ENCODE results near the gene VRK1.

DNA sequence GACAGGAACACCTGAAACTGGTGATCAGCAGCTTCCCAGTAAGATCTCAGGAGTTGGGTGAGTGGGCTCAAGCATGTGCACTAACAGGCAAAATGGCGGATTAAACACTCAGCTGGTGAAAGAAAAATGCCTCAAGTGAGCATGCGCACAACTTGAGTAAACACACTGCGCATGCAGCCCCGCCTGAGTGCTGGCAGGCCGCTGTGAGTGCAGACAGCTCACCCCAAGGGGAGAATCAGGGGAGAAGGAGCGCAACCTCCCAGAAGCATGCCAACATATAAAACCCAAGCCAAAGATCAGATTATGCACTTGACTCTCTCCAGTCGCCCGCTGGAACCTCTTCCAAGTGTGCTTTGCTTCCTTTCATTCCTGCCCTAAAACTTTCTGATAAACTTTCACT, 125.8 kb downstream of the VRK1 start:
- no peak for TF ChIP-seq CREB1 (IDR thresholded peaks at IDR 0.05; ENCODE audit: low read depth)
- TF ChIP-seq, protein P1, sequence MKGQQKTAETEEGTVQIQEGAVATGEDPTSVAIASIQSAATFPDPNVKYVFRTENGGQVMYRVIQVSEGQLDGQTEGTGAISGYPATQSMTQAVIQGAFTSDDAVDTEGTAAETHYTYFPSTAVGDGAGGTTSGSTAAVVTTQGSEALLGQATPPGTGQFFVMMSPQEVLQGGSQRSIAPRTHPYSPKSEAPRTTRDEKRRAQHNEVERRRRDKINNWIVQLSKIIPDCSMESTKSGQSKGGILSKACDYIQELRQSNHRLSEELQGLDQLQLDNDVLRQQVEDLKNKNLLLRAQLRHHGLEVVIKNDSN (IDR thresholded peaks at IDR 0.05), result no peak

Data from Ishikawa (cell line).